Endothelial cell of umbilical vein (primary cell): ENCODE data around the gene KRTCAP2. TPM values are rescaled to one million over a fixed set of nuclear protein-coding genes. Genes with fewer than 3 reads are reported as not detected.
A peak's percentile ranks its signal among the peaks of the same experiment; 100 is the strongest.

Source experiments
- BruUV-seq: library from RNA; stranded (reverse); fragments of 400-500 nt; replicated peaks from 2 replicates; lab custom pipeline; 2021; lab: Mats Ljungman, UMichigan
- CTCF ChIA-PET: fragments of 300-600, 350-600 bp; sonication (Branson Sonifier 250); formaldehyde crosslinking; loops from one replicate; lab custom pipeline; 2021; ENCODE audit warnings: antibody characterized with exemption, inconsistent platforms; lab: Charles Lee
- POLR2A ChIA-PET: fragments of 300-600, 350-600 bp; sonication (Branson Sonifier 250); formaldehyde crosslinking; loops from one replicate; lab custom pipeline; 2021; ENCODE audit warnings: antibody characterized with exemption, inconsistent platforms; lab: Charles Lee
- DNase-seq: peaks from one replicate; pipeline ENCODE4 v3.0.0-alpha.2; 2011; ENCODE audit warnings: low read depth, low spot score
- FAIRE-seq: peaks from 2 replicates; lab custom pipeline; 2011; peaks lifted over from hg19 to GRCh38; lab: Jason Lieb, UNC
- H2AFZ ChIP-seq: 2 replicates; pipeline ENCODE4 v1.6.0; 2012; ENCODE audit warnings: low read depth, low read length, control low read depth, inconsistent platforms
- H3K27ac ChIP-seq: 2 replicates; pipeline ENCODE4 v1.5.1; 2011; ENCODE audit warnings: low read depth, mild to moderate bottlenecking, control low read depth, low read length, moderate library complexity; ENCODE audit not compliant: insufficient read depth
- H3K27me3 ChIP-seq, 2 experiments: 2 replicates each; pipeline versions ENCODE4 v1.6.0 to v1.6.1; 2011; ENCODE audit warnings: low read length in 2 of 2, mixed read lengths in 1 of 2; ENCODE audit not compliant: control insufficient read depth in 2 of 2, insufficient read depth in 2 of 2
- H3K36me3 ChIP-seq, 2 experiments: 2 replicates in 1 of 2; 3 replicates in 1 of 2; pipeline ENCODE4 v1.5.1; 2011; ENCODE audit warnings: low read length in 2 of 2, mild to moderate bottlenecking in 1 of 2, moderate library complexity in 1 of 2; ENCODE audit not compliant: control insufficient read depth in 2 of 2, insufficient read depth in 2 of 2; ENCODE audit errors: extremely low read depth in 1 of 2
- H3K4me1 ChIP-seq: 3 replicates; pipeline ENCODE4 v1.5.1; 2011; ENCODE audit warnings: mild to moderate bottlenecking, low read length; ENCODE audit not compliant: control insufficient read depth, insufficient read depth; ENCODE audit errors: extremely low read depth
- H3K4me2 ChIP-seq: 2 replicates; pipeline ENCODE4 v1.6.1; 2011; ENCODE audit warnings: low read length, control low read depth, mixed read lengths; ENCODE audit not compliant: insufficient read depth
- H3K4me3 ChIP-seq, 3 experiments: fragments of 200-600 bp in 1 of 3; sonication (generic), shearing (Covaris generic) in 1 of 3; replicated peaks in 1 of 3; 2 replicates each; pipeline ENCODE4 v1.5.1; 2011 to 2016; ENCODE audit warnings: control low read depth in 3 of 3, low read length in 3 of 3, mild to moderate bottlenecking in 2 of 3, inconsistent platforms in 1 of 3, low read depth in 1 of 3, moderate library complexity in 1 of 3; ENCODE audit not compliant: insufficient read depth in 1 of 3
- H3K79me2 ChIP-seq: 2 replicates; pipeline ENCODE4 v1.6.0; 2012; ENCODE audit warnings: low read length, inconsistent platforms; ENCODE audit not compliant: control insufficient read depth, insufficient read depth
- H3K9ac ChIP-seq: replicated peaks from 2 replicates; pipeline ENCODE3; 2011; ENCODE audit warnings: low read length, control low read depth; ENCODE audit not compliant: insufficient read depth; ENCODE audit errors: extremely low read depth
- H3K9me1 ChIP-seq: replicated peaks from 3 replicates; pipeline ENCODE4 v1.6.0; 2011; ENCODE audit warnings: mild to moderate bottlenecking, low read length; ENCODE audit not compliant: control insufficient read depth, insufficient read depth; ENCODE audit errors: extremely low read depth
- H3K9me3 ChIP-seq: replicated peaks from 2 replicates; pipeline ENCODE4 v1.5.1; 2012; ENCODE audit warnings: low read length, inconsistent platforms; ENCODE audit not compliant: control insufficient read depth, insufficient read depth
- H4K20me1 ChIP-seq: replicated peaks from 2 replicates; pipeline ENCODE3; 2011; ENCODE audit warnings: mild to moderate bottlenecking, low read length; ENCODE audit not compliant: control insufficient read depth, insufficient read depth; ENCODE audit errors: extremely low read depth
- CTCF ChIP-seq, 2 donors: IDR thresholded peaks; 1 replicate in 1 of 2; 2 replicates in 1 of 2; pipeline ENCODE4 v1.5.1; 2011; ENCODE audit warnings: low read length in 2 of 2, mild to moderate bottlenecking in 2 of 2, moderate library complexity in 2 of 2, control low read depth in 1 of 2, inconsistent platforms in 1 of 2, low read depth in 1 of 2; ENCODE audit not compliant: insufficient read depth in 1 of 2; ENCODE audit errors: extremely low read depth in 1 of 2
- EZH2 ChIP-seq: IDR thresholded peaks from 2 replicates; pipeline ENCODE4 v1.6.1; 2012; ENCODE audit warnings: borderline replicate concordance, low read depth, mild to moderate bottlenecking, moderate library complexity, low read length, inconsistent platforms; ENCODE audit not compliant: severe bottlenecking
- FOS ChIP-seq: IDR thresholded peaks from 2 replicates; pipeline ENCODE4 v1.6.1; 2011; ENCODE audit warnings: mild to moderate bottlenecking, low read length, moderate library complexity, borderline replicate concordance; ENCODE audit not compliant: insufficient read depth
- GATA2 ChIP-seq: IDR thresholded peaks from 2 replicates; pipeline ENCODE4 v1.7.0; 2011; ENCODE audit warnings: low read depth, mild to moderate bottlenecking, moderate library complexity, mixed read lengths, low read length; ENCODE audit not compliant: insufficient read length, insufficient read depth
- JUN ChIP-seq: IDR thresholded peaks from 2 replicates; pipeline ENCODE4 v1.6.1; 2011; ENCODE audit warnings: borderline replicate concordance, low read depth; ENCODE audit not compliant: insufficient read length, insufficient read depth
- MAX ChIP-seq: IDR thresholded peaks from 2 replicates; pipeline ENCODE4 v1.6.1; 2011; ENCODE audit not compliant: insufficient read depth, insufficient read length
- MYC ChIP-seq: IDR thresholded peaks from one replicate; pipeline ENCODE4 v1.6.1; 2011; ENCODE audit warnings: mild to moderate bottlenecking, low read depth, low read length
- POLR2A ChIP-seq: IDR thresholded peaks from 2 replicates; pipeline ENCODE4 v1.6.1; 2012; ENCODE audit warnings: low read depth, mild to moderate bottlenecking, control low read depth, low read length
- POLR2AphosphoS5 ChIP-seq: IDR thresholded peaks from 2 replicates; pipeline ENCODE4 v1.6.1; 2012; ENCODE audit warnings: low read depth, mild to moderate bottlenecking, control low read depth, low read length, moderate library complexity; ENCODE audit not compliant: insufficient read depth
- dilution Hi-C: fragments of 300-500 bp; cut with MboI; formaldehyde crosslinking; loops from one replicate; pipeline ENCODE4 v1.15.0; 2019; ENCODE audit warnings: low sequenced_read_pairs; ENCODE audit not compliant: extremely low pct_ligation_motif_present
- intact Hi-C: fragments of 100-400 bp; cut with micrococcal nuclease; formaldehyde crosslinking; loops from one replicate; pipeline ENCODE4 v1.10.0; 2022
- polyA plus RNA-seq, 4 experiments: library from polyadenylated mRNA; depleted of rRNA in 3 of 4; stranded (reverse) in 3 of 4; unstranded in 1 of 4; fragments of >200 nt; gene quantifications; 2 replicates each; pipeline versions ENCODE4 v1.2.1 to v1.2.3, GENCODE V29; 2011 to 2012; ENCODE audit warnings: missing spikeins in 1 of 4
- total RNA-seq: library from RNA; stranded (reverse); gene quantifications from 2 replicates; pipeline ENCODE4 v1.2.3, GENCODE V29; 2021

Gene KRTCAP2
- total and polyA plus RNA-seq, 2 donors (not counting 3 experiments of a cell fraction or from before 2014, with no cell fraction given): 207 to 362 TPM

GRCh38 chr1:155135415-155136028, 37.6 kb downstream of the KRTCAP2 start, which contains the start of gene SLC50A1:
SLC50A1 (plus strand) TSS chr1:155135852; CDS start chr1:155135912, 60 bp downstream.
- intact Hi-C loops (loop anchor here (1.0 kb wide), 3 partner anchors 8 to 41 kb away; partner anchors contain the start of gene EFNA1), dilution Hi-C loops (no loop called here)
- Histone ChIP-seq H3K9me3 (no peaks in the 10 kb centered on the region), H4K20me1 (no peaks in the 10 kb centered on the region), H3K79me2 (peaks cover 36% of the 10 kb centered on the region), H3K4me3 (peak within 1 kb of the TSS; percentile 21 to 62 (median 53)), H3K36me3 (peaks cover 22 to 30% of the 10 kb centered on the region in 2 experiments), H3K27me3 (no peaks in the 10 kb centered on the region), H3K4me1 (peaks cover 49% of the 10 kb centered on the region), H3K27ac (peak within 1 kb of the TSS; percentile 98), H3K9me1 (no peaks in the 10 kb centered on the region), H2AFZ (peak within 1 kb of the TSS; percentile 32), H3K4me2 (peak within 1 kb of the TSS; percentile 82), H3K9ac (peak within 1 kb of the TSS; percentile 91)
- CTCF ChIA-PET: interaction anchor here (0.9 to 15.5 kb wide), 9 partner anchors 11 to 58 kb away, joined by 3 to 204 read pairs (median 5); partner anchors contain the start of gene KRTCAP2
- FAIRE-seq (no peak), DNase-seq (peak; percentile 97)
- no TSS peak for BruUV-seq
- TF ChIP-seq GATA2: no peak
- TF ChIP-seq MAX: no peak
- no peak for TF ChIP-seq FOS
- peak in 1 of 2 donors; percentile 32 for TF ChIP-seq CTCF (IDR thresholded peaks at IDR 0.05; ENCODE audit: extremely low read depth in 1 of 2, insufficient read depth in 1 of 2, low read depth in 1 of 2, low read length in 2 of 2)
- peak; percentile 93 for TF ChIP-seq POLR2A
- TF ChIP-seq EZH2: no peak
- no peak for TF ChIP-seq MYC
- TF ChIP-seq JUN: no peak
- TF ChIP-seq POLR2AphosphoS5: peak; percentile 93
- POLR2A ChIA-PET: interaction anchor here (1.3 to 1.5 kb wide), 2 partner anchors 32 to 38 kb away, joined by 3 to 4 read pairs; partner anchors contain the start of gene KRTCAP2
